ENCODE data around the gene CFLAR. TPM values are rescaled to one million over a fixed set of nuclear protein-coding genes. Genes with fewer than 3 reads are reported as not detected.
A peak's percentile ranks its signal among the peaks of the same experiment; 100 is the strongest.
"Not testable (repeated sequence)": the region's sequence is repeated elsewhere in the genome, so short reads cannot be mapped to it uniquely, and the experiment has no call there.

CFLAR gene
- total RNA-seq, 1 donor from 2014 or later, result 251 TPM

DNA sequence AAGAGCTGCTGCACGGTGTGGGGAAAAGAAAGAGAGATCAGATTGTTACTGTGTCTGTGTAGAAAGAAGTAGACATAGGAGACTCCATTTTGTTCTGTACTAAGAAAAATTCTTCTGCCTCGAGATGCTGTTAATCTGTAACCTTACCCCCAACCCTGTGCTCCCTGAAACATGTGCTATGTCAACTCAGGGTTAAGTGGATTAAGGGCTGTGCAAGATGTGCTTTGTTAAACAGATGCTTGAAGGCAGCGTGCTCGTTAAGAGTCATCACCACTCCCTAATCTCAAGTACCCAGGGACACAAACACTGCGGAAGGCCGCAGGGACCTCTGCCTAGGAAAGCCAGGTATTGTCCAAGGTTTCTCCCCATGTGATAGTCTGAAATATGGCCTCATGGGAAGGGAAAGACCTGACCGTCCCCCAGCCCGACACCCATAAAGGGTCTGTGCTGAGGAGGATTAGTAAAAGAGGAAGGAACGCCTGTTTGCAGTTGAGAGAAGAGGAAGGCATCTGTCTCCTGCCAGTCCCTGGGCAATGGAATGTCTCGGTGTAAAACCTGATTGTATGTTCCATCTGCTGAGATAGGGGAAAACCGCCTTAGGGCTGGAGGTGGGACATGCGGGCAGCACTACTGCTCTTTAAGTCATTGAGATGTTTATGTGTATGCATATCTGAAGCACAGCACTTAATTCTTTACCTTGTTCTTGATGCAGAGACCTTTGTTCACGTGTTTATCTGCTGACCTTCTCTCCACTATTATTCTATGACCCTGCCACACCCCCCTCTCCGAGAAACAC, 23.2 kb downstream of the CFLAR start:
- intact Hi-C loops (cut with DNase I); ATAC-seq (ENCODE audit: poor library complexity); DNase-seq: not testable (repeated sequence)

DNA sequence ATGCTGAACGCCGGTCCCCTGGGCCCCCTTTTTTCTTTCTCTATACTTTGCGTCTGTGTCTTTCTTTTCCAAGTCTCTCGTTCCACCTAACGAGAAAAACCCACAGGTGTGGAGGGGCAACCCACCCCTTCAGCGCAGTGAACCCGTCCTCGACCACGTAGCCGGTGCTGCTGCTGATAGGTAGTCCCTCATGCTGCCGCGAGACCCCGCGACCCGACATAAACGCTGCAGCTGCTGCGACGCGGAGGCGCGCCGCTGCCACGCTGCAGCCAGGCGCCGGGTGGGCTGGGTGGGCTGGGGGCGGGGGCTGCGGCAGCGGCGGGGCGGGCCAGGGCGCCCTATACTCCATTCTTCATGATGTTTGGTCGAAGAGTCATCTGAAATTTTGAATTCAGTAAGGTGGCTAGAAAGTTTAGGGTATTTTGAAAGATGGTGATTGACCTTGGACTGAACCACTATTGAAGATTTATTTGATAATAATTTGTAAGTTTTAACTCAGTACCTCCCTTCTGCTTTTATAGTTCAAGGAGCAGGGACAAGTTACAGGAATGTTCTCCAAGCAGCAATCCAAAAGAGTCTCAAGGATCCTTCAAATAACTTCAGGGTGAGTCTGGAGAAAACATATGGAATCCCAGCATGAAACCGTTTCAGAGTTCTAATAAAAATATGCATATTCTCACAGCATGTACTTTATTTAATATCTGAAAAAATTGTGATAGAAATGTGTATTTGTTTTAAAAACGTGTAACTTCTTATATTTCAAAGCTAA, 24.1 kb downstream of the CFLAR start:
- intact Hi-C loops (cut with DNase I), result no loop called here
- DNase-seq, result no peak
- no peak for ATAC-seq (ENCODE audit: poor library complexity)

DNA sequence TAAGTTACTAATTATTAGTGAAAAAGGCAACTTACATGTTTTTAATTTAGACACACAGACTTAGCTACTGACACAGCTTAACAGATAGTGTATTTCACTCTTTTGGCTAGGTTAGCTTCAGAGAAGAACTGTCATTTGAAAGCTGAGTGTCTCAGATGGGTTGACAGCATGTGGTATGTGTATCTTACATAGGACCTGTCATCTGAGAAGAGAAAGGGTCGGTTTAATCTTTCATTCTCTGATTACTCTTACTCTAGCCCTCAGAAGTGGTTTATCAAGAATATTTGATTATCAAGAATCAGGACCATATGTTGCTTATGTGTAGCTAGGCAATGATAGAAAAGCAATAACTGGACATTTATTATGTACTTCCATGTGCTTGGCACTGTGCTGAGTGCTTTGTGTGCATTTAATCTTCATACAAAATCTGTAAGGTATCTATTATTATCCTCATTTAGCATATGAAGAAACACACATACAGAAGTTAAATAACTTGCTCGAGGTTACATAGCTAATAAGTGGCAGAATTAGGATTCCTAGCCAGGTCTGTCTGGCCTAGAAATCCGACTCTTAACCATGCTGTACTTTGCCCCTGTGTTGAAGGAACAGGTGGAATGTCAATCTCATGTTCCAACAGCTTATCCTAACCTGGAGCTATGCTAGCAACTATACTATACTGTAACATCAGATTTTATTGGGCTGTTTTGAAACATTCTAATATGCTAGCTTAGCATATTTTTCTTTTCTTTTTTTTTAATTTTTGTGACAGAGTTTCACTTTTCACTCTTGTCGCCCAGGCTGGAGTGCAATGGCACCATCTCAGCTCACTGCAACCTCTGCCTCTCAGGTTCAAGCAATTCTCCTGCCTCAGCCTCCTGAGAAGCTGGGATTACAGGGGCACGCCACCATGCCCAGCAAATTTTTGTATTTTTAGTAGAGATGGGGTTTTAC, 28.4 kb downstream of the CFLAR start:
- intact Hi-C loops (cut with DNase I), result no loop called here
- no peak for DNase-seq
- peak; percentile 28 for ATAC-seq (ENCODE audit: poor library complexity)

DNA sequence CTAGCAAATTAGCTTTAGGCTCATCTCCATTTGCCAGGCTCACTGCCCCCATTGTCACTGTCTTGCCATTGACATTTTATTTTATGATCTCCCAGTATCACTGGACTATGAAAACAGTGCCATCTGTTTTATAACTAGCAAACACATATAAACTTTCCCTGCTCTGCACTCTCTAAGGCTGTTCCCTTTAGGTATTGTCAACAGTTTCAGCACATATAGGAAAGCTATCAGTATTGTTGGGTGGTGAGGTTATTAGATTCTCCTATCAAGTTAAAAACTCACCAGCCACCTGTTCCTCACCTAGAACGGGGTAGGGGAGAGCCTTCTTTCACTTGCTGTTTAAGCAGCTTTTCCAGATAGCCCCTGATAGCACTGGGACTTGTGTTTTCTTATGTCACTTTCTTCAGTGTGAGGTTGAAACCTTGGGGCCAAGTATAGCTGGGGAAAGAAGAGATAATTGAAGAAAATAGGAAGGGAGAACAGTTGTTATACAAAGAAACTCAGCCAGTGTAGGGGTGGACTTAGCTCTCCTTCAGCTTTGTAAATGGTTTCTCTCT, 32.5 kb downstream of the CFLAR start:
- intact Hi-C loops (cut with DNase I), result no loop called here
- DNase-seq (no peak), ATAC-seq (ENCODE audit: poor library complexity) (no peak)

DNA sequence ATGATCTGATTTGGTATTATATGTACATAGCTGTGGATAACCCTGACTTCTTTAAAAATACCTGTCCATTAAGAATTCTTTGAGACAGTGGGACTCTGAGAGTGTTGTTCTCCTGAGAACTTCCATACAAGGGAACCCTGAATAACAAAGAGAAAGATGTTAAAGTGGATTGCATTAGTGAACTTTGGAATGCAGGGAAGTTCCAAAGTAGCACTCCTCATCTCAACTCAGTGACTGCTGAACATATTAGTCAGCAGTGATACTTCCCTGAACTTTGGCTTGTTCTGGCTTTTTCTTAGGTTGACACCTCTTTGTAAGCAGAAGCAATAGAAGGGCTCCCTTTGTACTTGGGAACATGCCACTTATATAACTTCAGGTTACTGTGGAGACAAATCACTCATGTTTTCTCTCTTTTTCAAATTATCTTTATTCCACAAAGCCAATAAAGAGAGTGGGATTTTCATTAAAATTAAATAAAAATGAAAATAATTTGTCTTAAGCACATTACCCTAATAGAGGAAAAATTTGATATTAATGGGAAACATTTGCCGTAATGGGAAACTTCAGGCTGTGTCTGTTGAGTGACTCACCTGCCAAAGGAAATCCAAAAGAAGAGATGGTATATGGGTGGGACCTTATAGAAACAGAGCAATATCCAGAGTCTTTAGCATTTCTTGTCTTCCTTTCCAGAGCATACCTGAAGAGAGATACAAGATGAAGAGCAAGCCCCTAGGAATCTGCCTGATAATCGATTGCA, 33.3 kb downstream of the CFLAR start:
- DNase-seq (no peak), ATAC-seq (ENCODE audit: poor library complexity) (peak; percentile 33)
- intact Hi-C loops (cut with DNase I), result no loop called here

DNA sequence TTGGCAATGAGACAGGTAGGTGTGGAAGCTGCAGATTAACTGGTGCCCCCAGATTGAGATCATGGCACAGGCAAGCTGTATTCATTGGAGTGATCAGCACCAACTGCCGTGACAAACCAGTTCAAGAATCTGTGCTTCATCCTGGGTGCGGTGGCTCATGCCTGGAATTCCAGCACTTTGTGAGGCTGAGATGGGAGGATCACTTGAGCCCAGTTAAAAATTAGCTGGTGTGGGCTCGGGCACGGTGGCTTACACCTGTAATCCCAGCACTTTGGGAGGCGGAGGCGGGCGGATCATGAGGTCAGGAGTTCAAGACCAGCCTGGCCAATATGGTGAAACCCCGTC, 33.8 kb downstream of the CFLAR start:
- DNase-seq; ATAC-seq (ENCODE audit: poor library complexity): not testable (repeated sequence)
- intact Hi-C loops (cut with DNase I), result loop anchor here (10.0 kb wide), 1 partner anchor 75 kb away; the partner anchor contains the start of genes HYCC2 and NDUFB3

DNA sequence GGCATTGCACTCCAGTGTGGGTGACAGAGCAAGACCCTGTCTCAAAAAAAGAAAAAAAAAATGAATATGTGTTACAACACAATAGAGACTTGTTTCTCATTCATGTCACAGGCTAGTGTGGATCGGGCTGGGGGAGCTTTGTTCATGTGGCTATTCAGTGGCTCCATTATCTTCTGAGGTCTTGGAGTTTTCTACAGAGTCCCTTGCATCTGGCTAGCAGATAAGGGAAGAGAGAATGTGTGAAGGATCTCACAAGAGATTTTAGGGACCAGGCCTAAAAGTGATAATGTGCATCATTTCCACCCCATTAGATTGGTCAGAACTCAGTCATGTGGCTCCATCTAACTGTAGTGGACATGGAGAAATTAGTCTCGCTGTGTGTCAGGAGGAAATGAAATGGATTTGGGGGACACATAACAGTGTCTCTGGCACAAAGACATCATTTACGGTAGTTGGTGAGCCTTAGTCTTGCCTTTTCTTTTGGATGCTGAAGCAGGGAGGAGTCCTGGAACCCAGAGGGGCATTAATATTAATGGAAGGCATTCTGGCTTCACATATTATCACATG, 34.6 kb downstream of the CFLAR start:
- DNase-seq, result no peak
- no peak for ATAC-seq (ENCODE audit: poor library complexity)
- intact Hi-C loops (cut with DNase I), result loop anchor here (10.0 kb wide), 1 partner anchor 76 kb away; the partner anchor contains the start of genes HYCC2 and NDUFB3

DNA sequence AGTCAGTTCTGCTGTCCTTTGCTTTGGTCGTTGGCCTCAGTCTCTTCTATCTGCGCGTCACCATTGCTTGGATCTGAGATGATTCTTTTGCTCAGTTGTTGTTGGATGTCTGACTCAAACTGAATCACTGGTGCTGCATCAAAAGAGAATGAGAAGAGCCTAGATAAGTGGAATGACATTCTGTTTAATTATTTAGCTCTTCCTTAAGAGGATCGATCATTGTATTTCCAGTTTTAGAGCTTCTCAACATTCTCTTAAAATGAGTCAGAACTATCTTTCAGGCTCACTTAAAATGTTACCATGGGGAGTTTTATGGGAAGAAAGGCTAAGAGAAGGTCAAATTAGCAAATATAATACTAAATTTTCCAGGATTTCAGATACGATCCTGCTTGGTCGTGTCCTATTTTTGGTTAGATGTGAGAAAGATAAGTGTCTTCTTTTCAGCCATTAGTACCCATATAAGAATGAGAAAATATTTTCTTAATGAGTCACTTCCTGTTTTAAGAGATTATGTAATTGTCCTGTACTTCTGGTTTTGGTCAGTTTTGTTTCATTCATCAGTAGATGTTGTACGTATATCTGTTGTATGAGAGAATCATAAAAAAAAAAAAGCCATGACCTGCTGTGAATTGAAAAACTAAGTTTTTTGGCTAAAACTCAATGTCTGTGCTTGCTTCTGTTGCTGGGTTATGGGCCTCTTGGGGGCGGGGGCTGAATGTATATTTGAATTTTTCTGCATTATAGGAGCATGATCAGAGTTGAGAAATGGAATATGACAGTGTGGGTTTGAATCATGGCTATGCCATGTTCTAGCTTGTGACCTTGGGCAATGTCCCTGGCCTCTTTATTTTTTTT, 35.4 kb downstream of the CFLAR start:
- intact Hi-C loops (cut with DNase I), result loop anchor here (10.0 kb wide), 1 partner anchor 77 kb away; the partner anchor contains the start of genes HYCC2 and NDUFB3
- ATAC-seq (ENCODE audit: poor library complexity), result peak; percentile 21
- DNase-seq, result no peak

DNA sequence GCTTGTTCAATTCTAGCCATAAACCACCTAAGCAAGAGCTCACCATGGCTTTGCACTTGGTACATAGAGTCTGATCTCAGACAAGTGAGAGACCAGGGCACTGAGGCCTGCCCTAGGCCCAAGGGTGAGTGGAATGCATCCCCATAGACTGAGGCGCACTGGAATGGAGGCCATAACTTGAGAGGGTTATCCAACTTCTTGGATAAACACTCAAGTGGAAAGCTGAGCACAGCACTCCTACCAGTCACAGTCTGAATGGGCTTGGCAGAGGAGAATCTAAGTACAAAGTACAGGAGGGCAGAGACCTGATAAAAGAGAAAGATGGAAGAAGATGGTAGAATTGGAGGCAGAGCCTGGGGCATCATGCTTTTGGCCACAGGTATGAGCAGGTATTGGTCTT, 36.6 kb downstream of the CFLAR start:
- no peak for ATAC-seq (ENCODE audit: poor library complexity)
- intact Hi-C loops (cut with DNase I), result loop anchor here (10.0 kb wide), 1 partner anchor 78 kb away; the partner anchor contains the start of genes HYCC2 and NDUFB3
- no peak for DNase-seq

DNA sequence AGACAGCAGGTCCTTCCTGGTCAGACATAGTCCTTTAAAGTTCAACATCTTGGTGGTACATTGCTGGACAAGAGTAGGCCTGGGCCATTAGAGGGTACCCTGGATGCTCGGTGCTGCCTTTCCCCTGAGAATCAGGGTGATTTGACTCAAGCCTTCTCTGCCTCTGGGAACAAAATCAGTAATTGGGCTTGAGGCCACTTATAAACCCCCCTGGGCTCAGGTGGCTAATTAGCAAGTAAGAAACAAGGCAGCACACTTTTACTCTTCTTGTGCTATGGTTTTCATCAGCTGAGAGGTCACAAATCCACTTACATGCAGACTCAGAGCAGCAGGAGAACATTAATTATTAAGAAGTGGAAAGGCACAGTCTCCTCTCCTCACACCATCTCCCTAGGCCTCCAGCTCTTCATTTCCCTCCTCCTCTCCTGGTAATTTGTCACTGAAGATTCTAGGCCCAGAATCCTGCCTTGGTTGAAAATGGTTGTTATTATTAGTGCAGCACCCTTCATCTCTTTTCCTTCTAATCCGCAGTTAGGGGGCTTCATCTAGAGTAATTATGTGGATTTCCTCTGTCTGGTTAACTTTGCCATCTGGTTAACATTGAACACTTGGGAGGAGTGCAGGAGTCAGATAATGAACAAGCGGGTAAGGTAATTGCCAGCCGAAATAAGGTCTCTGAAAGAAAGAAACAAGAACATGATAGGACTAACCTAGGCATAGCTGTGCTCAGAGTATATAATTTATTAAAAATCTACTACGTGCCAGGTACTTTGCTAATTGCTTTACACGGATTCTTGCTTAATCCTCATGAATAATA, 37.2 kb downstream of the CFLAR start:
- no peak for DNase-seq
- no peak for ATAC-seq (ENCODE audit: poor library complexity)
- intact Hi-C loops (cut with DNase I), result loop anchor here (10.0 kb wide), 1 partner anchor 78 kb away; the partner anchor contains the start of genes HYCC2 and NDUFB3

DNA sequence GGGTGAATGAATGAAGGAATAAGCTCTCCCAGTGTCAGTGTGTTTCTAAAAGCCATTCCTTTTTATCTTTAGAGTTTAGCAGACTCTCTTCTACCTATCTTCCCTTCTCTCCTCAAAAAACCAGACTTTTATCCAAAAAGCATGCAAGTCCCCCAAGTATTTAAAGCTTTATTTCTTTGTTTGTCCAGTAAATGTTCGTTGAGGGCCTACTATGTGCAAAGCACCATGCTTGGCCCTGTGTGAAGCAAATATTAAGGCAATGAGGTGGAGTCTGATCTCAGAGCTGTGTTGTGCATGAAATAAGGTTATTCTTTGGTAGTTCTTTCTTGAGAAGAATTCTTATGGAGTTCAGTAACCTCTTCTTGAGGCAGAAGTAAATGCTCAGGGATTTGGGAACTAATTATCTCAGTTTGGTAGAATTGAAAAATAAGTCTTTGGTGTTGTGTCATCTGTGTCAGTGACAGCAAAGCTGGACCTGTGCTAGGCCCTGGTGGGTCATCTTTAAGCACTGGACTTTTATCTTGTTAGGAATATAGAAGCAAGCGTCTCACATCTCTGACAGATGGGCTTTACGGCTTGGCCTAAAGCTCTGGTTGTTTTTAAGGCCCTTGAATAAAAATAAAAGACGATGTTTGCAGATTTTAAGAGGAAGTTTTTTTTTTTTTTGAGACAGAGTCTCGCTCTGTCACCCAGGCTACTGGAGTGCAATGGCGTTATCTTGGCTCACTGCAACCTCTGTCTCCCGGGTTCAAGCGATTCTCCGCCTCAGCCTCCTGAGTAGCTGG, 38.8 kb downstream of the CFLAR start:
- intact Hi-C loops (cut with DNase I), result loop anchor here (5.0 to 10.0 kb wide), 2 partner anchors 38 to 80 kb away; partner anchors contain the start of genes CFLAR, HYCC2 and NDUFB3
- ATAC-seq (ENCODE audit: poor library complexity) (no peak), DNase-seq (no peak)

DNA sequence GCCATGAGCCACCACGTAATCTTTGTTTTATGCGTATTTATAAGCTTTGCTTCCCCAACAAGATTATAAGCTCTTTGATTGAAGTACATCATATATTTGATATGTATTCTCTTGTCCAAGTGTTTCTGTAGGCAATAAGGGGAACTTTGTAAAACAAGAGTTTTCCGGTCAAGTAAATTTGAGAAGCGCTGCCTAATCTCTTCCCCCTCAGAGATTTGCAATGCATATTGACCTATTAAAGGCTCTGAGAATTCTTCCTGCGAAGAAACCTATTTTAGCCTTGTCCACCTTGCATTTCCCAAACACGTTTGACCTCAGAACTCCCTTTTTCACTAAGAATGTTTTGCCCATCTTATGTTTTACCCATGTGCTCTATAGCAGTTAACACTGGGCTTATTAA, 40.1 kb downstream of the CFLAR start:
- no peak for DNase-seq
- intact Hi-C loops (cut with DNase I), result loop anchor here (5.0 to 10.0 kb wide), 2 partner anchors 39 to 81 kb away; partner anchors contain the start of genes CFLAR, HYCC2 and NDUFB3
- no peak for ATAC-seq (ENCODE audit: poor library complexity)

DNA sequence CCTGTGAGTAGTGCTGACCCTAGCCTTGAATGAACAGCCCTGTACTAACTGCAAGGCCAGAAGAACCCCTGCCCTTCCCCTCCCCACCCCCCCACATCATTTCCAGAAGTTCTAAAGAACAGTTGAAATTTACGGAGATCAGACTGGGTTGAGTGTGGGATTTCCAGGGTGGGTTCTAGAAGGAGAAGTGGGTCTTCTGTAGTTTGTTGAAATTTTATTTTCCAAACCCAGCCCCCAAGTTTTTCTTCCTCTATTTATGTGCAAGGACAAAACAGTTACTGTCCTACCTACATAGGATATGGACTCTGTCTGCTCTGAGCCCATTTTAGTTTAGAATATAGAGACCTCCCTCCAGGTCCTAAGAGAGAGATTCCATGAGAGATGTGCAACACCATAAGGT, 40.7 kb downstream of the CFLAR start:
- DNase-seq, result no peak
- intact Hi-C loops (cut with DNase I), result loop anchor here (5.0 to 10.0 kb wide), 2 partner anchors 39 to 82 kb away; partner anchors contain the start of genes CFLAR, HYCC2 and NDUFB3
- no peak for ATAC-seq (ENCODE audit: poor library complexity)

DNA sequence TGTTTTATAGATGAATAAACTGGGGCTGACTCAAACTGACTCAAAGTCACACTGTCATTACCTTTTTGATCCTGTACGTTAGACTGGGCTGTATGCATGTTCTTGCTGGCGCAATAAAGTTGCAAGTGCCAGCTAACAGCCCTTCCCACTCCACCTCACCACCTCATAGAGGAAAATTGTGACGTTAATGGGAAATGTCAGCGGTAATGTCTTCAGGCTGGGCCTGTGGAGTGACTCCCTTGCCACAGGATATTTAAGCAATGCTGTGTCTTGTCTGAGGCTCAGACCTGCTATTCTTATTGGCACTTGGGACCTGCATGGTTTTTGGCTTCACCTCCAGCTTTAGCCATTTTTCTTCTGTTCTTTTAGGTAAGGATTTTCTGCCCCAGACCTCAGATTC, 41.7 kb downstream of the CFLAR start:
- ATAC-seq (ENCODE audit: poor library complexity), result peak; percentile 19
- intact Hi-C loops (cut with DNase I), result loop anchor here (5.0 to 10.0 kb wide), 2 partner anchors 40 to 83 kb away; partner anchors contain the start of genes CFLAR, HYCC2 and NDUFB3

More for the DNA sequence above, 41.7 kb downstream of the CFLAR start:
- DNase-seq, result no peak
